Caco-2 (cell line): ENCODE data around the gene FAM184A. TPM values are rescaled to one million over a fixed set of nuclear protein-coding genes. Genes with fewer than 3 reads are reported as not detected.

Source experiments
- BruUV-seq: library from RNA; stranded (reverse); fragments of 400-500 nt; replicated peaks from 2 replicates; lab custom pipeline; 2021; lab: Mats Ljungman, UMichigan
- CTCF ChIA-PET: fragments of 300-600 bp; sonication (Branson Sonifier 250); formaldehyde crosslinking; loops from one replicate; lab custom pipeline; 2022; ENCODE audit warnings: antibody characterized with exemption; lab: Charles Lee
- POLR2A ChIA-PET: fragments of 300-600 bp; sonication (Branson Sonifier 250); formaldehyde crosslinking; loops from one replicate; lab custom pipeline; 2022; ENCODE audit warnings: antibody characterized with exemption; lab: Charles Lee
- DNase-seq, 2 experiments: peaks; one replicate each; pipeline versions ENCODE4 v3.0.0 to v3.0.0-alpha.2; 2020 to 2022
- H3K27me3 ChIP-seq: replicated peaks from 2 replicates; pipeline ENCODE4 v1.6.0; 2011; ENCODE audit warnings: low read length; ENCODE audit not compliant: control insufficient read depth, insufficient read depth
- H3K36me3 ChIP-seq: 2 replicates; pipeline ENCODE4 v1.5.1; 2011; ENCODE audit warnings: low read length; ENCODE audit not compliant: control insufficient read depth, insufficient read depth
- H3K4me1 ChIP-seq: fragments of 250-450 bp; sonication (Bioruptor Pico); 2 replicates; pipeline ENCODE4 v1.5.1; 2020; ENCODE audit warnings: mild to moderate bottlenecking
- H3K4me3 ChIP-seq: 2 replicates; pipeline ENCODE4 v1.5.1; 2011; ENCODE audit warnings: low read depth, mild to moderate bottlenecking, control low read depth, low read length
- H3K9me3 ChIP-seq: fragments of 250-450 bp; sonication (Bioruptor Pico); 2 replicates; pipeline ENCODE4 v1.5.1; 2020; ENCODE audit warnings: mild to moderate bottlenecking, moderate library complexity
- H3K27ac Mint-ChIP-seq: one replicate; pipeline ENCODE4 v1.8.0; 2022; ENCODE audit warnings: mixed read lengths; ENCODE audit not compliant: unreplicated experiment
- H3K27me3 Mint-ChIP-seq: one replicate; pipeline ENCODE4 v1.8.0; 2022; ENCODE audit warnings: mixed read lengths; ENCODE audit not compliant: insufficient read depth, unreplicated experiment
- H3K36me3 Mint-ChIP-seq: one replicate; pipeline ENCODE4 v1.8.0; 2022; ENCODE audit warnings: mild to moderate bottlenecking, mixed read lengths; ENCODE audit not compliant: insufficient read depth, unreplicated experiment
- H3K4me1 Mint-ChIP-seq: one replicate; pipeline ENCODE4 v1.8.0; 2022; ENCODE audit warnings: low read depth, mixed read lengths; ENCODE audit not compliant: unreplicated experiment
- H3K4me3 Mint-ChIP-seq: one replicate; pipeline ENCODE4 v1.8.0; 2022; ENCODE audit warnings: mild to moderate bottlenecking, moderate library complexity, mixed read lengths; ENCODE audit not compliant: unreplicated experiment
- H3K9me3 Mint-ChIP-seq: one replicate; pipeline ENCODE4 v1.8.0; 2022; ENCODE audit warnings: mixed read lengths; ENCODE audit not compliant: unreplicated experiment
- intact Hi-C: fragments of 100-400 bp; cut with micrococcal nuclease; formaldehyde crosslinking; loops from one replicate; pipeline ENCODE4 v1.10.0; 2022; ENCODE audit not compliant: unreplicated experiment
- total RNA-seq: library from RNA; stranded (reverse); gene quantifications from 2 replicates; pipeline ENCODE4 v1.2.3, GENCODE V29; 2022
- TF ChIP-seq, protein P1 (sequence below), 2 experiments: fragments of 200-600 bp in 1 of 2; IDR thresholded peaks; 1 replicate in 1 of 2; 2 replicates in 1 of 2; pipeline versions ENCODE4 v1.5.1 to v1.8.0; 2011 to 2022; ENCODE audit warnings: antibody characterized with exemption in 1 of 2, control low read depth in 1 of 2, inconsistent platforms in 1 of 2, low read depth in 1 of 2, low read length in 1 of 2, mild to moderate bottlenecking in 1 of 2, moderate library complexity in 1 of 2; ENCODE audit not compliant: insufficient read depth in 1 of 2, severe bottlenecking in 1 of 2, unreplicated experiment in 1 of 2

FAM184A gene
- total RNA-seq, 1 experiment from 2014 or later: 10.8 TPM

- Mint-ChIP-seq H3K27ac (peak overlapping the region; percentile 48), H3K36me3 (no peaks in the 10 kb centered on the region), H3K4me1 (peaks cover 33% of the 10 kb centered on the region), H3K4me3 (peak overlapping the region; percentile 64), H3K9me3 (no peaks in the 10 kb centered on the region), H3K27me3 (no peaks in the 10 kb centered on the region)
- no peaks in the 10 kb centered on the region for H3K36me3 ChIP-seq
- no peak overlapping the region for H3K4me3 ChIP-seq
- DNase-seq: peak; percentile 38 to 45
- intact Hi-C loops: loop anchor here (1.0 to 5.0 kb wide), 4 partner anchors 8 to 77 kb away; partner anchors contain the start of gene FAM184A
- CTCF ChIA-PET: interaction anchor here (1.0 to 1.8 kb wide), 4 partner anchors 11 to 67 kb away, joined by 3 to 7 read pairs (median 5); no protein-coding TSS in a partner anchor
- POLR2A ChIA-PET: no interaction called here
- BruUV-seq: no TSS peak
- TF ChIP-seq, protein P1, sequence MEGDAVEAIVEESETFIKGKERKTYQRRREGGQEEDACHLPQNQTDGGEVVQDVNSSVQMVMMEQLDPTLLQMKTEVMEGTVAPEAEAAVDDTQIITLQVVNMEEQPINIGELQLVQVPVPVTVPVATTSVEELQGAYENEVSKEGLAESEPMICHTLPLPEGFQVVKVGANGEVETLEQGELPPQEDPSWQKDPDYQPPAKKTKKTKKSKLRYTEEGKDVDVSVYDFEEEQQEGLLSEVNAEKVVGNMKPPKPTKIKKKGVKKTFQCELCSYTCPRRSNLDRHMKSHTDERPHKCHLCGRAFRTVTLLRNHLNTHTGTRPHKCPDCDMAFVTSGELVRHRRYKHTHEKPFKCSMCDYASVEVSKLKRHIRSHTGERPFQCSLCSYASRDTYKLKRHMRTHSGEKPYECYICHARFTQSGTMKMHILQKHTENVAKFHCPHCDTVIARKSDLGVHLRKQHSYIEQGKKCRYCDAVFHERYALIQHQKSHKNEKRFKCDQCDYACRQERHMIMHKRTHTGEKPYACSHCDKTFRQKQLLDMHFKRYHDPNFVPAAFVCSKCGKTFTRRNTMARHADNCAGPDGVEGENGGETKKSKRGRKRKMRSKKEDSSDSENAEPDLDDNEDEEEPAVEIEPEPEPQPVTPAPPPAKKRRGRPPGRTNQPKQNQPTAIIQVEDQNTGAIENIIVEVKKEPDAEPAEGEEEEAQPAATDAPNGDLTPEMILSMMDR (IDR thresholded peaks at IDR 0.05; ENCODE audit: insufficient read depth in 1 of 2, low read depth in 1 of 2, low read length in 1 of 2, severe bottlenecking in 1 of 2, unreplicated experiment in 1 of 2): peak in 1 of 2 experiments; percentile 33
- H3K27me3 ChIP-seq: no peaks in the 10 kb centered on the region
- no peaks in the 10 kb centered on the region for H3K9me3 ChIP-seq
- peaks cover 50% of the 10 kb centered on the region for H3K4me1 ChIP-seq
These were observed 43.0 kb downstream of the FAM184A start for GRCh38 chr6:119035459-119035858.

- Histone ChIP-seq H3K9me3 (no peaks in the 10 kb centered on the region), H3K36me3 (no peaks in the 10 kb centered on the region), H3K27me3 (no peaks in the 10 kb centered on the region), H3K4me3 (0 out of 2 replicates have a peak overlapping the region, but pooled peaks have one; percentile 7), H3K4me1 (peaks cover 46% of the 10 kb centered on the region)
- peak overlapping the region; percentile 64 for H3K4me3 Mint-ChIP-seq
- H3K27me3 Mint-ChIP-seq: no peaks in the 10 kb centered on the region
- H3K9me3 Mint-ChIP-seq: no peaks in the 10 kb centered on the region
- ChIA-PET POLR2A (no interaction called here), CTCF (interaction anchor here (1.0 to 1.8 kb wide), 4 partner anchors 11 to 66 kb away, joined by 3 to 7 read pairs (median 5); no protein-coding TSS in a partner anchor)
- H3K36me3 Mint-ChIP-seq: no peaks in the 10 kb centered on the region
- H3K4me1 Mint-ChIP-seq: peaks cover 33% of the 10 kb centered on the region
- TF ChIP-seq, protein P1 (IDR thresholded peaks at IDR 0.05; ENCODE audit: insufficient read depth in 1 of 2, low read depth in 1 of 2, low read length in 1 of 2, severe bottlenecking in 1 of 2, unreplicated experiment in 1 of 2): no peak
- no TSS peak for BruUV-seq
- intact Hi-C loops: loop anchor here (1.0 to 5.0 kb wide), 4 partner anchors 8 to 77 kb away; partner anchors contain the start of gene FAM184A
- H3K27ac Mint-ChIP-seq: peak overlapping the region; percentile 48
- peak in 1 of 2 experiments; percentile 25 for DNase-seq
These were observed 43.5 kb downstream of the FAM184A start for GRCh38 chr6:119034827-119035458.

GRCh38 chr6:119032428-119032827, 46.0 kb downstream of the FAM184A start:
- H3K4me3 Mint-ChIP-seq: no peak overlapping the region
- no peaks in the 10 kb centered on the region for H3K27me3 Mint-ChIP-seq
- Histone ChIP-seq H3K4me3 (no peak overlapping the region), H3K36me3 (no peaks in the 10 kb centered on the region), H3K4me1 (peaks cover 41% of the 10 kb centered on the region), H3K27me3 (no peaks in the 10 kb centered on the region), H3K9me3 (no peaks in the 10 kb centered on the region)
- ChIA-PET CTCF (no interaction called here), POLR2A (no interaction called here)
- H3K4me1 Mint-ChIP-seq: peaks cover 30% of the 10 kb centered on the region
- H3K9me3 Mint-ChIP-seq: no peaks in the 10 kb centered on the region
- no TSS peak for BruUV-seq
- DNase-seq: no peak
- H3K36me3 Mint-ChIP-seq: no peaks in the 10 kb centered on the region
- TF ChIP-seq, protein P1 (IDR thresholded peaks at IDR 0.05; ENCODE audit: insufficient read depth in 1 of 2, low read depth in 1 of 2, low read length in 1 of 2, severe bottlenecking in 1 of 2, unreplicated experiment in 1 of 2): no peak
- no peak overlapping the region for H3K27ac Mint-ChIP-seq
- intact Hi-C loops: no loop called here
